NCI-H526 treated with DMSO at 0.1 percent for 48 hours (cell line): ENCODE measurements around the gene TMEM120B.
A peak's percentile ranks its signal among the peaks of the same experiment; 100 is the strongest.

ENCODE experiments used
- DNase-seq: peaks from one replicate; lab custom pipeline; 2025; lab: John Stamatoyannopoulos, UW

The TMEM120B gene

GRCh38 chr12:121819212-121819949 lies 106.8 kb downstream of the TMEM120B start:
- no peak for DNase-seq

- DNase-seq: no peak
These were observed 107.5 kb downstream of the TMEM120B start for GRCh38 chr12:121820056-121820455.

- no peak for DNase-seq
These were observed 110.0 kb downstream of the TMEM120B start for GRCh38 chr12:121822393-121823100.

GRCh38 chr12:121823101-121823726 lies 110.7 kb downstream of the TMEM120B start:
- DNase-seq: no peak

- no peak for DNase-seq
These were observed 111.2 kb downstream of the TMEM120B start for GRCh38 chr12:121823727-121824115.

- no peak for DNase-seq
These were observed 112.5 kb downstream of the TMEM120B start for GRCh38 chr12:121825041-121825523.

GRCh38 chr12:121826318-121827150 lies 114.0 kb downstream of the TMEM120B start:
- no peak for DNase-seq

- no peak for DNase-seq
These were observed 115.0 kb downstream of the TMEM120B start for GRCh38 chr12:121827351-121828099.

GRCh38 chr12:121828306-121828705 lies 115.8 kb downstream of the TMEM120B start:
- no peak for DNase-seq

- DNase-seq: no peak
These were observed 116.3 kb downstream of the TMEM120B start for GRCh38 chr12:121828826-121829225.

GRCh38 chr12:121829250-121829918 lies 116.8 kb downstream of the TMEM120B start:
- DNase-seq: peak; percentile 9

- DNase-seq: no peak
These were observed 117.6 kb downstream of the TMEM120B start for GRCh38 chr12:121830134-121830533.

- no peak for DNase-seq
These were observed 118.2 kb downstream of the TMEM120B start for GRCh38 chr12:121830588-121831265.
